HEK293 (cell line): ENCODE measurements around the gene AURKB.

Experiments used
- ELK4 ChIP-seq: IDR thresholded peaks from 2 replicates; pipeline ENCODE4 v1.6.1; 2011; ENCODE audit warnings: mild to moderate bottlenecking, low read depth, low read length, borderline replicate concordance
- GFI1B ChIP-seq: fragments of 450-650 bp; formaldehyde crosslinking; IDR thresholded peaks from 2 replicates; pipeline ENCODE4 v1.5.1; 2016; ENCODE audit warnings: missing biosample characterization, missing genetic modification characterization
- GLIS1 ChIP-seq: fragments of 450-650 bp; formaldehyde crosslinking; IDR thresholded peaks from 2 replicates; pipeline ENCODE4 v1.5.1; 2016; ENCODE audit warnings: missing biosample characterization, missing genetic modification characterization
- HIC1 ChIP-seq: fragments of 450-650 bp; formaldehyde crosslinking; IDR thresholded peaks from 2 replicates; pipeline ENCODE4 v1.5.1; 2016; ENCODE audit warnings: missing biosample characterization, missing genetic modification characterization
- HOXC10 ChIP-seq: sonication (generic); formaldehyde crosslinking; IDR thresholded peaks from 2 replicates; pipeline ENCODE4 v1.8.1; 2023; ENCODE audit warnings: mild to moderate bottlenecking, missing genetic modification reagents
- INSM2 ChIP-seq: fragments of 450-650 bp; formaldehyde crosslinking; IDR thresholded peaks from 2 replicates; pipeline ENCODE4 v1.5.1; 2016; ENCODE audit warnings: missing biosample characterization, missing genetic modification characterization
- KLF9 ChIP-seq: fragments of 450-650 bp; formaldehyde crosslinking; IDR thresholded peaks from 2 replicates; pipeline ENCODE4 v1.5.1; 2016; ENCODE audit warnings: missing biosample characterization, missing genetic modification characterization, low read depth
- MZF1 ChIP-seq: fragments of 450-650 bp; formaldehyde crosslinking; IDR thresholded peaks from 2 replicates; pipeline ENCODE4 v1.5.1; 2017; ENCODE audit warnings: missing biosample characterization, missing genetic modification characterization, borderline replicate concordance
- PRDM4 ChIP-seq: fragments of 450-650 bp; formaldehyde crosslinking; IDR thresholded peaks from 2 replicates; pipeline ENCODE4 v1.5.1; 2017; ENCODE audit warnings: missing biosample characterization, missing genetic modification characterization
- PRDM6 ChIP-seq: fragments of 450-650 bp; formaldehyde crosslinking; IDR thresholded peaks from 2 replicates; pipeline ENCODE4 v1.5.1; 2017; ENCODE audit warnings: missing biosample characterization, missing genetic modification characterization
- ZBTB10 ChIP-seq: fragments of 450-650 bp; formaldehyde crosslinking; IDR thresholded peaks from 2 replicates; pipeline ENCODE4 v1.5.1; 2016; ENCODE audit warnings: missing biosample characterization, missing genetic modification characterization
- ZBTB44 ChIP-seq: fragments of 450-650 bp; IDR thresholded peaks from 2 replicates; pipeline ENCODE4 v1.5.1; 2018; ENCODE audit warnings: missing biosample characterization, mild to moderate bottlenecking, missing genetic modification characterization
- ZNF138 ChIP-seq: fragments of 450-650 bp; formaldehyde crosslinking; IDR thresholded peaks from 2 replicates; pipeline ENCODE4 v1.5.1; 2016; ENCODE audit warnings: missing biosample characterization, missing genetic modification characterization, borderline replicate concordance
- ZNF146 ChIP-seq: fragments of 450-650 bp; formaldehyde crosslinking; IDR thresholded peaks from 2 replicates; pipeline ENCODE4 v1.5.1; 2016; ENCODE audit warnings: missing biosample characterization, missing genetic modification characterization
- ZNF266 ChIP-seq: fragments of 450-650 bp; formaldehyde crosslinking; IDR thresholded peaks from 2 replicates; pipeline ENCODE4 v1.5.1; 2016; ENCODE audit warnings: missing biosample characterization, missing genetic modification characterization, low read depth
- ZNF292 ChIP-seq: fragments of 450-650 bp; formaldehyde crosslinking; IDR thresholded peaks from 2 replicates; pipeline ENCODE4 v1.5.1; 2016; ENCODE audit warnings: low read depth, missing biosample characterization, missing genetic modification characterization, borderline replicate concordance
- ZNF350 ChIP-seq: fragments of 450-650 bp; formaldehyde crosslinking; IDR thresholded peaks from 2 replicates; pipeline ENCODE4 v1.5.0; 2017; ENCODE audit warnings: missing biosample characterization, mild to moderate bottlenecking, missing genetic modification characterization
- ZNF433 ChIP-seq: fragments of 450-650 bp; formaldehyde crosslinking; IDR thresholded peaks from 2 replicates; pipeline ENCODE4 v1.5.1; 2016; ENCODE audit warnings: missing biosample characterization, missing genetic modification characterization, low read depth
- ZNF529 ChIP-seq: fragments of 450-650 bp; formaldehyde crosslinking; IDR thresholded peaks from 2 replicates; pipeline ENCODE4 v1.5.1; 2017; ENCODE audit warnings: missing genetic modification characterization, missing biosample characterization; ENCODE audit not compliant: insufficient replicate concordance
- ZNF561 ChIP-seq: fragments of 450-650 bp; IDR thresholded peaks from 2 replicates; pipeline ENCODE4 v1.5.1; 2018; ENCODE audit warnings: missing biosample characterization, missing genetic modification characterization, borderline replicate concordance
- ZNF654 ChIP-seq: fragments of 450-650 bp; formaldehyde crosslinking; IDR thresholded peaks from 2 replicates; pipeline ENCODE4 v1.5.1; 2016; ENCODE audit warnings: low read depth, missing biosample characterization, missing genetic modification characterization
- ZNF768 ChIP-seq: fragments of 450-650 bp; formaldehyde crosslinking; IDR thresholded peaks from 2 replicates; pipeline ENCODE4 v1.5.1; 2018; ENCODE audit warnings: missing biosample characterization, mild to moderate bottlenecking, missing genetic modification characterization
- ZNF785 ChIP-seq: fragments of 450-650 bp; formaldehyde crosslinking; IDR thresholded peaks from 2 replicates; pipeline ENCODE4 v1.5.1; 2016; ENCODE audit warnings: missing biosample characterization, missing genetic modification characterization
- ZNF830 ChIP-seq: fragments of 450-650 bp; IDR thresholded peaks from 2 replicates; pipeline ENCODE4 v1.5.0; 2018; ENCODE audit warnings: missing biosample characterization, missing genetic modification characterization, low read depth, mild to moderate bottlenecking, moderate library complexity

AURKB gene

GRCh38 chr17:8173056-8173870, 37.1 kb downstream of the AURKB start (continued):
- TF ChIP-seq HIC1 (tag by site-specific recombination) (peak; percentile 65; the same call in 1 of the 2 replicates), GFI1B (peak; percentile 98), ZNF266 (tag by site-specific recombination) (no peak), KLF9 (tag by site-specific recombination) (no peak), PRDM6 (tag by site-specific recombination) (peak; percentile 98), ZNF292 (tag by site-specific recombination) (no peak), GLIS1 (tag by site-specific recombination) (peak; percentile 37; the same call in 1 of the 2 replicates), ZBTB44 (peak; percentile 95), ZNF785 (peak; percentile 73; the same call in 1 of the 2 replicates), ZNF433 (tag by site-specific recombination) (0 out of 2 replicates have a peak, but pooled peaks have one; percentile 32), PRDM4 (tag by site-specific recombination) (peak; percentile 71), ELK4 (peak; percentile 89), ZNF138 (no peak), ZNF146 (tag by site-specific recombination) (peak; percentile 68), ZNF561 (tag by site-specific recombination) (peak; percentile 75; the same call in 1 of the 2 replicates), ZBTB10 (peak; percentile 39; the same call in 1 of the 2 replicates), ZNF654 (0 out of 2 replicates have a peak, but pooled peaks have one; percentile 2), ZNF830 (no peak), ZNF768 (tag by site-specific recombination) (peak; percentile 97; the same call in 1 of the 2 replicates), ZNF350 (tag by site-specific recombination) (no peak), HOXC10 (CRISPR knock-in tag) (no peak), ZNF529 (no peak), INSM2 (tag by site-specific recombination) (peak; percentile 91), MZF1 (tag by site-specific recombination) (peak; percentile 91)
